K562 (cell line): Measurements from ENCODE around the gene GPR4. TPM values are rescaled to one million over a fixed set of nuclear protein-coding genes. Genes with fewer than 3 reads are reported as not detected.

Source experiments
- BCL6 ChIP-seq: fragments of 250-450 bp; sonication (Bioruptor Pico); IDR thresholded peaks from 2 replicates; pipeline ENCODE4 v1.4.0; 2020
- BHLHE40 ChIP-seq: IDR thresholded peaks from 2 replicates; pipeline ENCODE4 v1.6.1; 2011; ENCODE audit warnings: low read length, improper control_type of control experiment
- CC2D1A ChIP-seq: fragments of 450-650 bp; IDR thresholded peaks from 2 replicates; pipeline ENCODE4 v1.6.1; 2017; ENCODE audit warnings: mild to moderate bottlenecking
- CEBPB ChIP-seq: fragments of 450-650 bp; IDR thresholded peaks from 2 replicates; pipeline ENCODE4 v1.6.1; 2016; ENCODE audit warnings: missing genetic modification characterization, missing compliant biosample characterization
- CREM ChIP-seq: IDR thresholded peaks from 2 replicates; pipeline ENCODE4 v1.6.1; 2014; ENCODE audit warnings: antibody characterized with exemption, low read depth
- FOXA3 ChIP-seq, 2 experiments: fragments of 450-650 bp in 1 of 2; sonication (generic) in 1 of 2; formaldehyde crosslinking; IDR thresholded peaks in 1 of 2; conservative IDR thresholded peaks in 1 of 2; 2 replicates each; pipeline versions ENCODE4 v1.4.0 to v1.8.0; 2020 to 2022; ENCODE audit warnings: mild to moderate bottlenecking in 2 of 2, missing genetic modification reagents in 1 of 2
- HLTF ChIP-seq: fragments of 450-650 bp; IDR thresholded peaks from 2 replicates; pipeline ENCODE4 v1.6.1; 2016
- KAT2B ChIP-seq: IDR thresholded peaks from one replicate; pipeline ENCODE4 v1.6.1; 2012; ENCODE audit warnings: low read depth, mild to moderate bottlenecking, control low read depth, inconsistent platforms, low read length, moderate library complexity
- KLF6 ChIP-seq: fragments of 250-450 bp; sonication (Bioruptor Pico); IDR thresholded peaks from 2 replicates; pipeline ENCODE4 v1.4.0; 2020; ENCODE audit warnings: mild to moderate bottlenecking, moderate library complexity, borderline replicate concordance
- NEUROD1 ChIP-seq: fragments of 150-350 bp; IDR thresholded peaks from 2 replicates; pipeline ENCODE4 v1.6.1; 2014; ENCODE audit warnings: borderline replicate concordance, low read length, low read depth; ENCODE audit not compliant: partially characterized antibody
- NFE2L1 ChIP-seq: fragments of 450-650 bp; IDR thresholded peaks from 2 replicates; pipeline ENCODE4 v1.6.1; 2016; ENCODE audit warnings: missing genetic modification characterization, low read depth, mild to moderate bottlenecking, missing compliant biosample characterization, moderate library complexity, borderline replicate concordance
- OTX1 ChIP-seq: fragments of 450-650 bp; formaldehyde crosslinking; IDR thresholded peaks from 2 replicates; pipeline ENCODE4 v1.4.0; 2022; ENCODE audit warnings: mild to moderate bottlenecking
- PHB2 ChIP-seq: fragments of 450-650 bp; IDR thresholded peaks from 2 replicates; pipeline ENCODE4 v1.6.1; 2017; ENCODE audit warnings: low read depth
- POLR3A ChIP-seq: IDR thresholded peaks from 2 replicates; pipeline ENCODE4 v1.6.1; 2011; ENCODE audit warnings: borderline replicate concordance, mild to moderate bottlenecking, moderate library complexity; ENCODE audit not compliant: insufficient read length, insufficient read depth; ENCODE audit errors: extremely low read depth
- RBM15 ChIP-seq: fragments of 200-400 bp; formaldehyde crosslinking; IDR thresholded peaks from 2 replicates; pipeline ENCODE4 v1.6.1; 2018; ENCODE audit warnings: mild to moderate bottlenecking, low read length, moderate library complexity; ENCODE audit not compliant: insufficient read depth
- RHOXF2B ChIP-seq: fragments of 250-450 bp; sonication (Bioruptor Pico); conservative IDR thresholded peaks from 2 replicates; pipeline ENCODE4 v1.5.1; 2021
- SP1 ChIP-seq: sonication (generic); formaldehyde crosslinking; IDR thresholded peaks from 2 replicates; pipeline ENCODE4 v1.8.1; 2022; ENCODE audit warnings: mild to moderate bottlenecking, missing genetic modification reagents
- TAL1 ChIP-seq: fragments of 450-650 bp; IDR thresholded peaks from 2 replicates; pipeline ENCODE4 v1.6.1; 2016; ENCODE audit warnings: mild to moderate bottlenecking
- ZNF134 ChIP-seq: fragments of 250-450 bp; sonication (Bioruptor Pico); conservative IDR thresholded peaks from 2 replicates; pipeline ENCODE4 v1.4.0; 2020
- ZNF431 ChIP-seq: sonication (generic); formaldehyde crosslinking; IDR thresholded peaks from 2 replicates; pipeline ENCODE4 v1.8.0; 2022; ENCODE audit warnings: mild to moderate bottlenecking, missing genetic modification reagents
- polyA plus RNA-seq, 8 experiments: library from polyadenylated mRNA; depleted of rRNA in 4 of 8; stranded (reverse) in 5 of 8; unstranded in 3 of 8; fragments of >200 nt; fragmentation: Nextera tagmentation in 2 of 8; fragmentation: Illumina TruSeq in 1 of 8; extraction: Ambion mirVana in 2 of 8; extraction: Trizol in 1 of 8; gene quantifications; 2 replicates each; pipeline versions ENCODE4 v1.2.1 to v1.2.3, GENCODE V29; 2011 to 2014; ENCODE audit warnings: inconsistent platforms in 1 of 8, missing spikeins in 1 of 8
- total RNA-seq, 7 experiments: library from RNA; depleted of rRNA in 6 of 7; stranded (reverse); fragments of >200 nt in 6 of 7; fragmentation: Illumina TruSeq in 2 of 7; extraction: Trizol in 2 of 7; gene quantifications; 2 replicates each; pipeline versions ENCODE4 v1.2.1 to v1.2.3, GENCODE V29; 2011 to 2021; ENCODE audit warnings: low replicate concordance in 1 of 7
- TF ChIP-seq, protein P1 (sequence below), 2 experiments: fragments of 200-800 bp in 1 of 2; sonication (Bioruptor generic) in 1 of 2; sonication (generic) in 1 of 2; formaldehyde crosslinking in 1 of 2; IDR thresholded peaks in 1 of 2; conservative IDR thresholded peaks in 1 of 2; 2 replicates each; pipeline versions ENCODE4 v1.5.0 to v1.6.1; 2016 to 2020; ENCODE audit warnings: missing compliant biosample characterization in 1 of 2, missing genetic modification characterization in 1 of 2, missing genetic modification reagents in 1 of 2
- TF ChIP-seq, protein P2 (sequence below): sonication (generic); formaldehyde crosslinking; IDR thresholded peaks from 2 replicates; pipeline ENCODE4 v1.4.0; 2020; ENCODE audit warnings: mild to moderate bottlenecking, missing genetic modification reagents
- TF ChIP-seq, protein P3 (sequence below): fragments of 450-650 bp; IDR thresholded peaks from 2 replicates; pipeline ENCODE4 v1.7.1; 2018; ENCODE audit warnings: mild to moderate bottlenecking, low read depth; ENCODE audit not compliant: partially characterized antibody

Gene GPR4
- total and polyA plus RNA-seq, 9 of the 15 experiments (the other 6 are each of a cell fraction or from before 2014, with no cell fraction given), result 0.03 to 0.09 (median 0.04) TPM; not detected in 5

DNA sequence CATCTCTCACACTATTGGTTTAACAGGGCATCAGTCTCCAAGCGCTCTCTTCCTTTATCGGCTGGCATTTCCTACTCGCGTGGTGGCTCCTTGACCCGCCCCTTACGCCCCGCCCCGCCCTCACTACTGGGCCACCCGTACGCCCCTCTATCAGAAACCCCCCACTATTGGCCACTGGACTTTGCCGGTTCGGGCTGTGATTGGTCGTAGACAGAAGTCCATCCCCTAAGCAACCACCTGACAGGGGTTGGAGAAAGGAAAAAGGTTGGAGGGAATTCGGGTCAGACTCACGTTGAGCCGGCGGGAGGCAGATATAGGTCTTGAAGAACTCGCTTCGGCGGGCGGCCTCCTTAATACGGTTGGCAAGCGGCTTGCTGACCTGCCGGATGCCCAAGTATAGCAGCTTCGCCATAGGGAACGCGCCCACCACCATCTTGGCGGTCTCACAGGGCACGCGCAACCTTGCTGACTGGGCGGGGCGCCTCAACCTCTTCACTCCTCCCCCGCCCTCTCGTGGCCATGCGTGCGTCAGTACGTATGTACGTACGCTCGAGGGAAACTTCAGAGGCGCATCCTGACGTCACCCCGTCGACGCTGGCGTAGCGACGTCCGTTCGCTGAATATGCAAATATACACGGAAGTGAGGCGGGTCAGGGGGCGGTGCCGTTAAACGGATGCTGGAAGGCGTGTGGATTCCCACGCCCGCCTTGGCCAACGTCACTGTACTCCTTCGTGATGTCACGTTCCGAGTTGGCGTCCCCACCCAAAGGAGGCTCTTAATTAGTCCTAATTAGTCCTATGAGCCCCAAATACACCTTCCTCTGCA lies 17.5 kb downstream of the GPR4 start, which contains the start of gene OPA3 (continued):
- TF ChIP-seq RBM15, result no peak
- no peak for TF ChIP-seq TAL1
- no peak for TF ChIP-seq HLTF
- no peak for TF ChIP-seq OTX1
- no peak for TF ChIP-seq CC2D1A
- TF ChIP-seq NFE2L1 (tag), result no peak
- TF ChIP-seq PHB2, result no peak
- TF ChIP-seq ZNF431, result no peak
- TF ChIP-seq ZNF134, result no peak
- TF ChIP-seq, protein P1, sequence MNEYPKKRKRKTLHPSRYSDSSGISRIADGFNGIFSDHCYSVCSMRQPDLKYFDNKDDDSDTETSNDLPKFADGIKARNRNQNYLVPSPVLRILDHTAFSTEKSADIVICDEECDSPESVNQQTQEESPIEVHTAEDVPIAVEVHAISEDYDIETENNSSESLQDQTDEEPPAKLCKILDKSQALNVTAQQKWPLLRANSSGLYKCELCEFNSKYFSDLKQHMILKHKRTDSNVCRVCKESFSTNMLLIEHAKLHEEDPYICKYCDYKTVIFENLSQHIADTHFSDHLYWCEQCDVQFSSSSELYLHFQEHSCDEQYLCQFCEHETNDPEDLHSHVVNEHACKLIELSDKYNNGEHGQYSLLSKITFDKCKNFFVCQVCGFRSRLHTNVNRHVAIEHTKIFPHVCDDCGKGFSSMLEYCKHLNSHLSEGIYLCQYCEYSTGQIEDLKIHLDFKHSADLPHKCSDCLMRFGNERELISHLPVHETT (CRISPR knock-in tag; conservative IDR thresholded peaks at IDR 0.05 in 1 of 2, IDR thresholded peaks at IDR 0.05 in 1 of 2), result peak in 1 of 2 experiments; percentile 73; a peak in 1 of 4 replicates
- TF ChIP-seq NEUROD1, result peak; percentile 97
- peak; percentile 70 for TF ChIP-seq BHLHE40
- no peak for TF ChIP-seq CEBPB (tag)
- TF ChIP-seq BCL6 (CRISPR knock-in tag), result no peak
- no peak for TF ChIP-seq RHOXF2B (CRISPR knock-in tag)
- TF ChIP-seq POLR3A, result no peak
- no peak for TF ChIP-seq KAT2B
- TF ChIP-seq, protein P2, sequence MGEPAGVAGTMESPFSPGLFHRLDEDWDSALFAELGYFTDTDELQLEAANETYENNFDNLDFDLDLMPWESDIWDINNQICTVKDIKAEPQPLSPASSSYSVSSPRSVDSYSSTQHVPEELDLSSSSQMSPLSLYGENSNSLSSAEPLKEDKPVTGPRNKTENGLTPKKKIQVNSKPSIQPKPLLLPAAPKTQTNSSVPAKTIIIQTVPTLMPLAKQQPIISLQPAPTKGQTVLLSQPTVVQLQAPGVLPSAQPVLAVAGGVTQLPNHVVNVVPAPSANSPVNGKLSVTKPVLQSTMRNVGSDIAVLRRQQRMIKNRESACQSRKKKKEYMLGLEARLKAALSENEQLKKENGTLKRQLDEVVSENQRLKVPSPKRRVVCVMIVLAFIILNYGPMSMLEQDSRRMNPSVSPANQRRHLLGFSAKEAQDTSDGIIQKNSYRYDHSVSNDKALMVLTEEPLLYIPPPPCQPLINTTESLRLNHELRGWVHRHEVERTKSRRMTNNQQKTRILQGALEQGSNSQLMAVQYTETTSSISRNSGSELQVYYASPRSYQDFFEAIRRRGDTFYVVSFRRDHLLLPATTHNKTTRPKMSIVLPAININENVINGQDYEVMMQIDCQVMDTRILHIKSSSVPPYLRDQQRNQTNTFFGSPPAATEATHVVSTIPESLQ (CRISPR knock-in tag), result 0 out of 2 replicates have a peak, but pooled peaks have one; percentile 69
- peak; percentile 99 for TF ChIP-seq CREM
- TF ChIP-seq SP1 (CRISPR knock-in tag), result peak; percentile 95
- peak; percentile 40; the same call in 1 of the 2 replicates for TF ChIP-seq KLF6 (CRISPR knock-in tag)
- TF ChIP-seq, protein P3, sequence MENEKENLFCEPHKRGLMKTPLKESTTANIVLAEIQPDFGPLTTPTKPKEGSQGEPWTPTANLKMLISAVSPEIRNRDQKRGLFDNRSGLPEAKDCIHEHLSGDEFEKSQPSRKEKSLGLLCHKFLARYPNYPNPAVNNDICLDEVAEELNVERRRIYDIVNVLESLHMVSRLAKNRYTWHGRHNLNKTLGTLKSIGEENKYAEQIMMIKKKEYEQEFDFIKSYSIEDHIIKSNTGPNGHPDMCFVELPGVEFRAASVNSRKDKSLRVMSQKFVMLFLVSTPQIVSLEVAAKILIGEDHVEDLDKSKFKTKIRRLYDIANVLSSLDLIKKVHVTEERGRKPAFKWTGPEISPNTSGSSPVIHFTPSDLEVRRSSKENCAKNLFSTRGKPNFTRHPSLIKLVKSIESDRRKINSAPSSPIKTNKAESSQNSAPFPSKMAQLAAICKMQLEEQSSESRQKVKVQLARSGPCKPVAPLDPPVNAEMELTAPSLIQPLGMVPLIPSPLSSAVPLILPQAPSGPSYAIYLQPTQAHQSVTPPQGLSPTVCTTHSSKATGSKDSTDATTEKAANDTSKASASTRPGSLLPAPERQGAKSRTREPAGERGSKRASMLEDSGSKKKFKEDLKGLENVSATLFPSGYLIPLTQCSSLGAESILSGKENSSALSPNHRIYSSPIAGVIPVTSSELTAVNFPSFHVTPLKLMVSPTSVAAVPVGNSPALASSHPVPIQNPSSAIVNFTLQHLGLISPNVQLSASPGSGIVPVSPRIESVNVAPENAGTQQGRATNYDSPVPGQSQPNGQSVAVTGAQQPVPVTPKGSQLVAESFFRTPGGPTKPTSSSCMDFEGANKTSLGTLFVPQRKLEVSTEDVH, result peak; percentile 76
- 0 out of 4 replicates have a peak, but pooled peaks of 1 of the 2 experiments have one; percentile 21 for TF ChIP-seq FOXA3 (CRISPR knock-in tag; conservative IDR thresholded peaks at IDR 0.05 in 1 of 2, IDR thresholded peaks at IDR 0.05 in 1 of 2)
